ENCODE results near the gene TBCC. TPM values are rescaled to one million over a fixed set of nuclear protein-coding genes. Genes with fewer than 3 reads are reported as not detected.
"Not testable (repeated sequence)": the region's sequence is repeated elsewhere in the genome, so short reads cannot be mapped to it uniquely, and the experiment has no call there.

TBCC gene
- total and polyA plus RNA-seq, 4 experiments from 2014 or later: 57.4 to 138 (median 70.0) TPM

GRCh38 chr6:42704937-42705374 is 40.9 kb downstream of the TBCC start:
- Mint-ChIP-seq H3K36me3 (no peaks in the 10 kb centered on the region), H3K27ac (no peak overlapping the region), H3K9me3 (no peaks in the 10 kb centered on the region), H3K4me1 (peaks cover 0 to 2% (median 0%) of the 10 kb centered on the region in 4 donors), H3K27me3 (no peaks in the 10 kb centered on the region), H3K4me3 (no peak overlapping the region)
- CTCF ChIA-PET (ENCODE audit: partially characterized antibody): no interaction called here
- Histone ChIP-seq H3K27ac (ENCODE audit: low read depth, low read length) (no peak overlapping the region), H3K4me1 (ENCODE audit: insufficient read depth, low read length) (no peaks in the 10 kb centered on the region), H3K27me3 (ENCODE audit: insufficient read depth, low read length) (no peaks in the 10 kb centered on the region), H3K9me3 (ENCODE audit: control insufficient read depth in 1 of 2, low read length in 2 of 2) (no peaks in the 10 kb centered on the region), H3K36me3 (ENCODE audit: insufficient read depth, low read length) (no peaks in the 10 kb centered on the region), H3K4me3 (ENCODE audit: low read length in 2 of 2) (no peak overlapping the region)
- POLR2A ChIA-PET (ENCODE audit: partially characterized antibody): interaction anchor here (1.1 to 1.4 kb wide), 2 partner anchors 12 to 22 kb away, joined by 3 to 4 read pairs; no protein-coding TSS in a partner anchor
- intact Hi-C loops (cut with micrococcal nuclease): no loop called here
- DNase-seq: no peak

DNA sequence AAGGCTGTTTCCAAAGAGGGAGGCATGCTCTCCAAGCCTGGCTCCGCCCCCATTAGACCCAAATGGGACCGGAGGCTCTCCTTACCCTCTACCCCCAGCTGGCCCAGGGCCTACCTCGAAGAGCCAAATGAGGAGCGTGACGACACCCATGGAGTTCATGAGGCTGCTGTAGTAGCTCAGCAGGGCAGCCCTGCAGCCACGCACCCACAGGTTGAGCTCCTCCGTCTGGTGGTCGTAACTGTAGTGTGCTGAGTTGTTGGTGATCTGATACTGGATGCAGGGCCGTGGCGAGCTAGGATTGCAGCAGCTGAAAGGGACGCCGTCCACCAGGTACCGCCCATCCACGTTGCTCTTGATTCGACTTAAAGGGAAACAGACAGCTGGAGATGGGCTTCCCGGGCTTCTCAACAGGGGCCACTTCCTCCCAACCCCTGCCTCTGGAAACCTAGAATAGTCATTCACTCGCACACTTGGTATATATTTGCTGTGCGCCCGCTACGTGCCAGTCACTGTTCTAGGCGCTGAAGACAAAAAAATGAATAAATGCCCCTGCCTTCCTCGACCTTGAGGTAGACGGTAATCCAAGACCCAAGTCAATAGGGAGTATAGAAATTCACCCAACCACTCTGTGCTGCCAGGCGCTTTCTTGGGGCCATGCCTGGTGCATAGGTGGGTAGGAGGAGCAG is 41.5 kb downstream of the TBCC start:
- peaks cover 0 to 2% (median 0%) of the 10 kb centered on the region in 4 donors for H3K4me1 Mint-ChIP-seq
- ChIA-PET POLR2A (ENCODE audit: partially characterized antibody) (interaction anchor here (1.1 to 1.4 kb wide), 2 partner anchors 11 to 22 kb away, joined by 3 to 4 read pairs; no protein-coding TSS in a partner anchor), CTCF (ENCODE audit: partially characterized antibody) (no interaction called here)
- Histone ChIP-seq H3K4me1 (ENCODE audit: insufficient read depth, low read length) (no peaks in the 10 kb centered on the region), H3K27me3 (ENCODE audit: insufficient read depth, low read length) (no peaks in the 10 kb centered on the region), H3K27ac (ENCODE audit: low read depth, low read length) (no peak overlapping the region), H3K4me3 (ENCODE audit: low read length in 2 of 2) (no peak overlapping the region), H3K36me3 (ENCODE audit: insufficient read depth, low read length) (no peaks in the 10 kb centered on the region), H3K9me3 (ENCODE audit: control insufficient read depth in 1 of 2, low read length in 2 of 2) (no peaks in the 10 kb centered on the region)
- no peak for DNase-seq
- H3K9me3 Mint-ChIP-seq: no peaks in the 10 kb centered on the region
- no peaks in the 10 kb centered on the region for H3K36me3 Mint-ChIP-seq
- no peaks in the 10 kb centered on the region for H3K27me3 Mint-ChIP-seq
- H3K4me3 Mint-ChIP-seq: no peak overlapping the region
- H3K27ac Mint-ChIP-seq: no peak overlapping the region
- intact Hi-C loops (cut with micrococcal nuclease): no loop called here

- H3K27ac Mint-ChIP-seq; H3K4me3 Mint-ChIP-seq; H3K9me3 Mint-ChIP-seq; H3K4me1 Mint-ChIP-seq; H3K4me3 ChIP-seq (ENCODE audit: low read length in 2 of 2); H3K36me3 ChIP-seq (ENCODE audit: insufficient read depth, low read length); POLR2A ChIA-PET (ENCODE audit: partially characterized antibody); H3K36me3 Mint-ChIP-seq; DNase-seq; intact Hi-C loops (cut with micrococcal nuclease); H3K27ac ChIP-seq (ENCODE audit: low read depth, low read length); H3K27me3 ChIP-seq (ENCODE audit: insufficient read depth, low read length); H3K4me1 ChIP-seq (ENCODE audit: insufficient read depth, low read length); H3K27me3 Mint-ChIP-seq; H3K9me3 ChIP-seq (ENCODE audit: control insufficient read depth in 1 of 2, low read length in 2 of 2); CTCF ChIA-PET (ENCODE audit: partially characterized antibody): not testable (repeated sequence)
Measured at GRCh38 chr6:42702786-42703185, 43.1 kb downstream of the TBCC start.

- no peaks in the 10 kb centered on the region for H3K36me3 Mint-ChIP-seq
- Histone ChIP-seq H3K4me3 (ENCODE audit: low read length in 2 of 2) (no peak overlapping the region), H3K27ac (ENCODE audit: low read depth, low read length) (no peak overlapping the region), H3K36me3 (ENCODE audit: insufficient read depth, low read length) (no peaks in the 10 kb centered on the region), H3K27me3 (ENCODE audit: insufficient read depth, low read length) (no peaks in the 10 kb centered on the region), H3K9me3 (ENCODE audit: control insufficient read depth in 1 of 2, low read length in 2 of 2) (no peaks in the 10 kb centered on the region), H3K4me1 (ENCODE audit: insufficient read depth, low read length) (no peaks in the 10 kb centered on the region)
- no peak overlapping the region for H3K4me3 Mint-ChIP-seq
- ChIA-PET POLR2A (ENCODE audit: partially characterized antibody) (no interaction called here), CTCF (ENCODE audit: partially characterized antibody) (no interaction called here)
- no peak overlapping the region for H3K27ac Mint-ChIP-seq
- intact Hi-C loops (cut with micrococcal nuclease): no loop called here
- no peaks in the 10 kb centered on the region for H3K27me3 Mint-ChIP-seq
- no peaks in the 10 kb centered on the region for H3K9me3 Mint-ChIP-seq
- H3K4me1 Mint-ChIP-seq: peaks cover 0 to 2% (median 0%) of the 10 kb centered on the region in 4 donors
- no peak for DNase-seq
Measured at GRCh38 chr6:42702200-42702599, 43.7 kb downstream of the TBCC start.

DNA sequence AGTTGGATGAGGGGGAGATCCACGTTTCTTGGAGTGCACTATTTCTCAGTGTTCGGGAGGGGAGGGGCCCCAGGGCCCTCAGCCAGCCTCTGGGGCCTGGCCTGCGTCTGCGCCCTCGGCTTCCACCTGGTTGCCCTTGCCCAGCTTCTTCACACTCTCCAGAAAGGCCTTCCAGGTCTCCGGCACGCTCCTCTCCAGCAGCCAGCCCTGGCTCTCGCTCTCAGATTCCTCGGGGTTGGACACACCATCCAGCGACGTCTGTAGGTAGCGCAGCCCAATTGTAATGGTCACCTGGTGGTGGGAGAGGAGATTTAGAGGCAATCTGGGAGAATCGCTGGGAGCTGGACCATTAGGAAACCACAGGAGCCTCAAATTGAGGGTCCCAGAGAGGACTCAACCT is 47.7 kb downstream of the TBCC start:
- Histone ChIP-seq H3K27ac (ENCODE audit: low read depth, low read length) (no peak overlapping the region), H3K36me3 (ENCODE audit: insufficient read depth, low read length) (no peaks in the 10 kb centered on the region), H3K4me3 (ENCODE audit: low read length in 2 of 2) (no peak overlapping the region), H3K9me3 (ENCODE audit: control insufficient read depth in 1 of 2, low read length in 2 of 2) (no peaks in the 10 kb centered on the region), H3K27me3 (ENCODE audit: insufficient read depth, low read length) (no peaks in the 10 kb centered on the region), H3K4me1 (ENCODE audit: insufficient read depth, low read length) (peaks cover 10% of the 10 kb centered on the region)
- Mint-ChIP-seq H3K4me1 (peaks cover 10 to 20% (median 13%) of the 10 kb centered on the region in 4 donors), H3K9me3 (no peaks in the 10 kb centered on the region), H3K36me3 (peaks cover 7 to 18% of the 10 kb centered on the region in 2 donors), H3K4me3 (no peak overlapping the region), H3K27ac (peak overlapping the region in 1 of 7 donors; percentile 8), H3K27me3 (no peaks in the 10 kb centered on the region)
- intact Hi-C loops (cut with micrococcal nuclease): no loop called here
- ChIA-PET CTCF (ENCODE audit: partially characterized antibody) (no interaction called here), POLR2A (ENCODE audit: partially characterized antibody) (interaction anchor here (0.7 to 1.8 kb wide), 3 partner anchors 28 to 120 kb away, joined by 4 to 6 read pairs (median 6); no protein-coding TSS in a partner anchor)
- DNase-seq: no peak

- Histone ChIP-seq H3K4me1 (ENCODE audit: insufficient read depth, low read length) (peaks cover 12% of the 10 kb centered on the region), H3K4me3 (ENCODE audit: low read length in 2 of 2) (no peak overlapping the region), H3K9me3 (ENCODE audit: control insufficient read depth in 1 of 2, low read length in 2 of 2) (no peaks in the 10 kb centered on the region), H3K36me3 (ENCODE audit: insufficient read depth, low read length) (no peaks in the 10 kb centered on the region), H3K27ac (ENCODE audit: low read depth, low read length) (no peak overlapping the region), H3K27me3 (ENCODE audit: insufficient read depth, low read length) (no peaks in the 10 kb centered on the region)
- no peak overlapping the region for H3K27ac Mint-ChIP-seq
- no peaks in the 10 kb centered on the region for H3K27me3 Mint-ChIP-seq
- peaks cover 12 to 27% of the 10 kb centered on the region in 2 donors for H3K36me3 Mint-ChIP-seq
- CTCF ChIA-PET (ENCODE audit: partially characterized antibody): no interaction called here
- H3K4me3 Mint-ChIP-seq: no peak overlapping the region
- DNase-seq: no peak
- H3K4me1 Mint-ChIP-seq: peaks cover 13 to 25% (median 18%) of the 10 kb centered on the region in 4 donors
- POLR2A ChIA-PET (ENCODE audit: partially characterized antibody): interaction anchor here (1.8 kb wide), 1 partner anchor 29 kb away, joined by 6 read pairs; no protein-coding TSS in a partner anchor
- intact Hi-C loops (cut with micrococcal nuclease): no loop called here
- no peaks in the 10 kb centered on the region for H3K9me3 Mint-ChIP-seq
Measured at GRCh38 chr6:42697268-42697655, 48.6 kb downstream of the TBCC start.

DNA sequence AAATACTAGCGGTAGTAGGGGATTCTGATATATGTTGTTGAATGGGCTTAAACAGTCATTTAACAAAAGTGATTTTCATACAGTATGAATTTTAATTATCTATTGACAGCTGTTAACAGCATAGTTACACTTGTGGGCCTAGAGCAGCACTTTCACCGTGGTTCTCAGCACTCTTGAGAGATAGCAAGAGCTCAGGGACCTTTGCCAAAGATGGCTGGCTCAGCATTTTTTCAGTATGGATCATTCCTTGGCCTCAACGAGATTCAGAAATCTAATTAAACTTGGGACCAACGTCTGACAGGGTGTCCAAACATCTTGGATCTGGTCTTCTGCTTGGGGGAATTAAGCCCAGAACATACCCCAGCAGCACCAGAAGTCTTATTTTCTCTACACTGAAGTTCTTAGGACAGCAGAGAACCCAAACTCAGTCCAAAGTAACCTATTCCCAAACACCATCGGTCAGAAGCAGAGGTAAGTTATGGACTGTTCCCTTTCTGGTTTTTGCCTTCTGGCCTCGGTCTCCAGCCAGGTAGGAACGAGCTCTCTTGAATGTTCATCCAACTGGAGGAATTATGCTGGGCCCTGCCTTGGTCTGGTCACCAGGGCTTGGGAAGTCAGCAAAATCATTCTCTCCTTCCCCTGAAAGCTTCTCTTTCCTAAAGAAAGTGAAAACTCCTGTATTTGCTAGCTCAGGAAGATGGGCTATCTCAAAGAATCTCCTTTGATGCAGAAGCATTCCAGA is 49.2 kb downstream of the TBCC start:
- ChIA-PET CTCF (ENCODE audit: partially characterized antibody) (no interaction called here), POLR2A (ENCODE audit: partially characterized antibody) (interaction anchor here (1.8 kb wide), 1 partner anchor 30 kb away, joined by 6 read pairs; no protein-coding TSS in a partner anchor)
- no peak overlapping the region for H3K4me3 Mint-ChIP-seq
- DNase-seq: no peak
- no peak overlapping the region for H3K27ac ChIP-seq (ENCODE audit: low read depth, low read length)
- H3K27me3 Mint-ChIP-seq: no peaks in the 10 kb centered on the region
- no peaks in the 10 kb centered on the region for H3K27me3 ChIP-seq (ENCODE audit: insufficient read depth, low read length)
- peaks cover 12% of the 10 kb centered on the region for H3K4me1 ChIP-seq (ENCODE audit: insufficient read depth, low read length)
- no peaks in the 10 kb centered on the region for H3K9me3 Mint-ChIP-seq
- peak overlapping the region in 4 of 7 donors; percentile 15 to 79 (median 25) for H3K27ac Mint-ChIP-seq
- H3K4me1 Mint-ChIP-seq: peaks cover 13 to 25% (median 18%) of the 10 kb centered on the region in 4 donors
- H3K4me3 ChIP-seq (ENCODE audit: low read length in 2 of 2): no peak overlapping the region
- no peaks in the 10 kb centered on the region for H3K9me3 ChIP-seq (ENCODE audit: control insufficient read depth in 1 of 2, low read length in 2 of 2)
- intact Hi-C loops (cut with micrococcal nuclease): no loop called here
- H3K36me3 ChIP-seq (ENCODE audit: insufficient read depth, low read length): no peaks in the 10 kb centered on the region
- H3K36me3 Mint-ChIP-seq: peaks cover 12 to 31% of the 10 kb centered on the region in 2 donors

Data from CD4-positive, alpha-beta memory T cell (primary cell).